Activated CD8-positive, alpha-beta memory T cell treated with anti-CD3 and anti-CD28 coated beads for 4 hours (primary cell): ENCODE measurements around the gene YBEY.
A peak's percentile ranks its signal among the peaks of the same experiment; 100 is the strongest.

ENCODE experiments used
- DNase-seq, 2 donors: peaks; one replicate each; pipeline ENCODE4 v3.0.0-alpha.2; 2020; ENCODE audit warnings: low read depth in 2 of 2

The YBEY gene

GRCh38 chr21:46264690-46265144 lies 21.4 kb upstream of the YBEY start:
- DNase-seq, result no peak

- DNase-seq, result no peak
These were observed 20.2 kb upstream of the YBEY start for GRCh38 chr21:46265736-46266525.

- DNase-seq, result no peak
These were observed 19.2 kb upstream of the YBEY start for GRCh38 chr21:46266946-46267345.

GRCh38 chr21:46268371-46268770 lies 17.8 kb upstream of the YBEY start:
- DNase-seq, result no peak

- DNase-seq, result no peak
These were observed 16.7 kb upstream of the YBEY start for GRCh38 chr21:46269466-46269865.

- no peak for DNase-seq
These were observed 12.8 kb upstream of the YBEY start for GRCh38 chr21:46273341-46273740.

- no peak for DNase-seq
These were observed 11.2 kb upstream of the YBEY start for GRCh38 chr21:46274797-46275390.

- DNase-seq, result no peak
These were observed 2.0 kb upstream of the YBEY start for GRCh38 chr21:46284077-46284644.

- no peak for DNase-seq
These were observed 1.4 kb upstream of the YBEY start for GRCh38 chr21:46284733-46285132.

- no peak for DNase-seq
These were observed 908 bp upstream of the YBEY start, which contains the start of gene MCM3AP for GRCh38 chr21:46285206-46285661. MCM3AP (minus strand) TSS chr21:46285611; CDS start chr21:46285286, 325 bp downstream.

GRCh38 chr21:46286648-46287002 lies 483 bp downstream of the YBEY start:
- DNase-seq, result no peak

- no peak for DNase-seq
These were observed 1.4 kb downstream of the YBEY start for GRCh38 chr21:46287541-46287940.

- DNase-seq, result no peak
These were observed 3.6 kb downstream of the YBEY start for GRCh38 chr21:46289655-46290179.

GRCh38 chr21:46291561-46291960 lies 5.4 kb downstream of the YBEY start:
- DNase-seq, result no peak

GRCh38 chr21:46294647-46295176 lies 8.6 kb downstream of the YBEY start:
- DNase-seq, result no peak

GRCh38 chr21:46295177-46295770 lies 9.1 kb downstream of the YBEY start:
- DNase-seq, result no peak

GRCh38 chr21:46295996-46296752 lies 10.0 kb downstream of the YBEY start:
- peak; percentile 27 to 39 for DNase-seq

GRCh38 chr21:46297338-46298271 lies 11.5 kb downstream of the YBEY start:
- DNase-seq, result no peak

- no peak for DNase-seq
These were observed 13.0 kb downstream of the YBEY start for GRCh38 chr21:46299167-46299566.

GRCh38 chr21:46301759-46302158 lies 15.6 kb downstream of the YBEY start:
- DNase-seq, result no peak
